Neural progenitor cell (in vitro differentiated cells): ENCODE measurements around the gene WNT8B.

Source experiments
- CTCF ChIP-seq: fragments of 200-600 bp; sonication (generic); IDR thresholded peaks from 2 replicates; pipeline ENCODE4 v1.5.1; 2017; ENCODE audit warnings: antibody characterized with exemption, mild to moderate bottlenecking
- EZH2 ChIP-seq: fragments of 200-600 bp; sonication (generic); IDR thresholded peaks from 2 replicates; pipeline ENCODE4 v1.6.1; 2017; ENCODE audit warnings: antibody characterized with exemption, mild to moderate bottlenecking, moderate library complexity

- TF ChIP-seq CTCF (no peak), EZH2 (no peak)
Observed at GRCh38 chr10:100508266-100508665, 45.5 kb downstream of the WNT8B start.
